CD14-positive monocyte (primary cell): ENCODE data around the gene GSE1. TPM values are rescaled to one million over a fixed set of nuclear protein-coding genes. Genes with fewer than 3 reads are reported as not detected.

Experiments
- DNase-seq, 3 donors: peaks; one replicate each; pipeline ENCODE4 v3.0.0-alpha.2; 2011 to 2022
- H2AFZ ChIP-seq: 2 replicates; pipeline ENCODE4 v1.6.0; 2012; ENCODE audit warnings: mild to moderate bottlenecking, low read depth, low read length, inconsistent platforms; ENCODE audit not compliant: insufficient read depth, poor library complexity, severe bottlenecking
- H3K27ac ChIP-seq, 2 donors: 1 replicate in 1 of 2; 2 replicates in 1 of 2; pipeline ENCODE4 v1.5.1; 2012 to 2013; ENCODE audit warnings: low read length in 2 of 2, control low read depth in 1 of 2, inconsistent platforms in 1 of 2, low read depth in 1 of 2, mild to moderate bottlenecking in 1 of 2
- H3K27me3 ChIP-seq, 2 donors: one replicate each; pipeline versions ENCODE4 v1.6.0 to v1.6.1; 2011 to 2013; ENCODE audit warnings: low read length in 2 of 2; ENCODE audit not compliant: control insufficient read depth in 2 of 2, insufficient read depth in 2 of 2
- H3K36me3 ChIP-seq, 2 donors: replicated peaks in 1 of 2; 1 replicate in 1 of 2; 2 replicates in 1 of 2; pipeline versions ENCODE4 v1.5.1 to v1.6.1; 2012 to 2013; ENCODE audit warnings: low read length in 2 of 2, control low read depth in 1 of 2, inconsistent platforms in 1 of 2, mild to moderate bottlenecking in 1 of 2; ENCODE audit not compliant: insufficient read depth in 2 of 2, control insufficient read depth in 1 of 2
- H3K4me1 ChIP-seq, 2 donors: 1 replicate in 1 of 2; 2 replicates in 1 of 2; pipeline versions ENCODE4 v1.5.1 to v1.6.1; 2012 to 2013; ENCODE audit warnings: low read length in 2 of 2, control low read depth in 1 of 2, inconsistent platforms in 1 of 2, mild to moderate bottlenecking in 1 of 2, moderate library complexity in 1 of 2; ENCODE audit not compliant: insufficient read depth in 2 of 2, control insufficient read depth in 1 of 2
- H3K4me2 ChIP-seq: replicated peaks from 2 replicates; pipeline ENCODE3; 2012; ENCODE audit warnings: low read length, moderate library complexity, mild to moderate bottlenecking; ENCODE audit not compliant: poor library complexity, severe bottlenecking; ENCODE audit errors: extremely low read depth
- H3K4me3 ChIP-seq, 3 experiments: fragments of 200-600 bp in 1 of 3; sonication (generic) in 1 of 3; replicated peaks in 1 of 3; 1 replicate in 2 of 3; 2 replicates in 1 of 3; pipeline ENCODE4 v1.5.1; 2011 to 2013; ENCODE audit warnings: low read length in 3 of 3, mild to moderate bottlenecking in 3 of 3, control low read depth in 2 of 3, low read depth in 2 of 3, inconsistent platforms in 1 of 3, moderate library complexity in 1 of 3
- H3K79me2 ChIP-seq: 2 replicates; pipeline ENCODE4 v1.6.0; 2012; ENCODE audit warnings: mild to moderate bottlenecking, control low read depth, inconsistent platforms, low read length, moderate library complexity; ENCODE audit not compliant: insufficient read depth
- H3K9ac ChIP-seq: 2 replicates; pipeline ENCODE4 v1.6.0; 2017; ENCODE audit warnings: low read length, mild to moderate bottlenecking; ENCODE audit not compliant: insufficient read depth, poor library complexity, severe bottlenecking
- H3K9me3 ChIP-seq, 2 donors: replicated peaks in 1 of 2; 1 replicate in 1 of 2; 2 replicates in 1 of 2; pipeline versions ENCODE4 v1.5.1 to v1.6.1; 2012 to 2013; ENCODE audit warnings: low read length in 2 of 2, control low read depth in 1 of 2; ENCODE audit not compliant: control insufficient read depth in 1 of 2, insufficient read depth in 1 of 2
- H4K20me1 ChIP-seq: 2 replicates; pipeline ENCODE4 v1.6.0; 2012; ENCODE audit warnings: mild to moderate bottlenecking, low read length, control low read depth, moderate library complexity; ENCODE audit not compliant: insufficient read depth
- H3K27ac Mint-ChIP-seq, 7 donors: one replicate each; pipeline ENCODE4 v1.8.0; 2020; ENCODE audit warnings: mild to moderate bottlenecking in 7 of 7, mixed read lengths in 7 of 7, moderate library complexity in 6 of 7, inconsistent platforms in 2 of 7
- H3K27me3 Mint-ChIP-seq, 3 donors: one replicate each; pipeline ENCODE4 v1.8.0; 2021 to 2022; ENCODE audit warnings: low read depth in 3 of 3, mild to moderate bottlenecking in 3 of 3, mixed read lengths in 3 of 3, moderate library complexity in 3 of 3, inconsistent platforms in 1 of 3
- H3K36me3 Mint-ChIP-seq, 2 donors: one replicate each; pipeline ENCODE4 v1.8.0; 2020; ENCODE audit warnings: mixed read lengths in 2 of 2, inconsistent platforms in 1 of 2, mild to moderate bottlenecking in 1 of 2
- H3K4me1 Mint-ChIP-seq: one replicate; pipeline ENCODE4 v1.8.0; 2020; ENCODE audit warnings: mild to moderate bottlenecking, mixed read lengths
- H3K4me3 Mint-ChIP-seq, 2 donors: one replicate each; pipeline ENCODE4 v1.8.0; 2020; ENCODE audit warnings: mild to moderate bottlenecking in 2 of 2, mixed read lengths in 2 of 2, moderate library complexity in 1 of 2
- H3K9me3 Mint-ChIP-seq, 7 donors: one replicate each; pipeline ENCODE4 v1.8.0; 2020 to 2022; ENCODE audit warnings: mixed read lengths in 7 of 7, mild to moderate bottlenecking in 6 of 7, moderate library complexity in 6 of 7, inconsistent platforms in 2 of 7
- WGBS: methylation state at CpG from one replicate; pipeline ENCODE4 v1.1.5; 2013; ENCODE audit warnings: missing lambda C conversion rate; ENCODE audit not compliant: insufficient coverage; 5-methylcytosine and 5-hydroxymethylcytosine counted together
- intact Hi-C, 2 donors: fragments of 100-400 bp; cut with micrococcal nuclease; formaldehyde crosslinking; loops; one replicate each; pipeline versions ENCODE4 v1.15.0 to v1.15.1; 2023
- polyA plus RNA-seq, 3 donors: library from polyadenylated mRNA; depleted of rRNA in 1 of 3; unstranded in 2 of 3; stranded (reverse) in 1 of 3; fragments of 300-500 nt in 2 of 3; fragments of >200 nt in 1 of 3; fragmentation: Illumina TruSeq in 2 of 3; gene quantifications; 1 replicate in 2 of 3; 2 replicates in 1 of 3; pipeline ENCODE4 v1.2.3, GENCODE V29; 2012 to 2021
- TF ChIP-seq, protein P1 (sequence below): fragments of 200-600 bp; IDR thresholded peaks from one replicate; pipeline ENCODE4 v1.8.0; 2022; ENCODE audit warnings: antibody characterized with exemption, mild to moderate bottlenecking

The GSE1 gene
- polyA plus RNA-seq, 3 donors, result 0.67 to 38.9 (median 0.86) TPM

DNA sequence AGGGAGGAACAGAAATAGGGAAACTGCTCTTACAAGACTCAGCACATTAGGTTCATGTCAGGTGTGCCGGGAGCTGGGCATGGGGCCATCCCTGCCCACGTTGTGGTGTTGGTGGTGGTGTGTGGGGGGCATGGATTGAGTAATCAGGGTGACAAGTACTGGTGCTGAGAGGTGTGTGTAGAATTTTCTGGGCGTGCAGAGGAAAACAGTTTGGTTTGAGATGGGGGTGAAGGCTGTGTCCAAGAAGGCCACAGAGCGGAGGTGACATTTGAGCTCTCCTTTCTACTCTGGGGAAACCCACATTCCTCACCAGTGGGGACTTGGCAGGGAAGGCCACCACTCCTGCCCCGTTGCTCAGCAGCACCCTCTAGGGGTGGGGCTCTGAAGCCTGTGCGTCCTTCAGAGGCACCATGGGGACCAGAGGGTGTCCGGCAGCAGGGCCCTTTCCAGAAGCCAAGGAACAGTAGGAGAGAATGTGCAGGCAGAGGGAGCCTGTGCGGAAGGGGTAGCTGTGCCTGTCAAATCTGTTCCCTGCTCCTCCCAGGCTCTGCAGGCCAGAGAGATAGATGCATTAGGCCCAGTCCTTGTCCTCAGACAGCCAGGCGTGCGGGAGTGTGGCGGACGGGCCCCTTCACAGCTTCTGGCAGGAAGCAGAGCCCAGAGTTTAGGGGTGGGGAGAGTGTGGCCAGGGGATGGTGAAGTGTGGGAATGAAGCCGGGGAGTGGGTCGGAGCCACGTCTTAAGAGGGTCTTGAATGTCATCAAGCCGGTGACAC is 48.7 kb upstream of the GSE1 start:
- Histone ChIP-seq H3K4me3 (no peak overlapping the region), H2AFZ (no peak overlapping the region), H3K27me3 (no peaks in the 10 kb centered on the region), H3K79me2 (peaks cover 99% of the 10 kb centered on the region), H3K36me3 (no peaks in the 10 kb centered on the region), H3K27ac (no peak overlapping the region), H4K20me1 (peaks cover 97% of the 10 kb centered on the region), H3K9me3 (no peaks in the 10 kb centered on the region), H3K4me2 (no peak overlapping the region), H3K4me1 (peaks cover 42 to 72% of the 10 kb centered on the region in 2 donors), H3K9ac (no peak overlapping the region)
- Mint-ChIP-seq H3K27me3 (peaks cover 1 to 3% (median 1%) of the 10 kb centered on the region in 3 donors), H3K36me3 (peaks cover 23 to 34% of the 10 kb centered on the region in 2 donors), H3K27ac (peak overlapping the region in 5 of 7 donors; percentile 2 to 80 (median 51)), H3K4me3 (peak overlapping the region in 1 of 2 donors; percentile 68), H3K9me3 (peaks cover 0 to 9% (median under 1%) of the 10 kb centered on the region in 7 donors), H3K4me1 (peaks cover 83% of the 10 kb centered on the region)
- peak in 2 of 3 donors; percentile 29 to 41 for DNase-seq
- intact Hi-C loops, result loop anchor here (5.0 kb wide), 2 partner anchors 37 to 142 kb away; no protein-coding TSS in a partner anchor
- 72% methylated on average over 14 of the region's 16 CpGs for whole genome bisulfite sequencing
- TF ChIP-seq, protein P1, sequence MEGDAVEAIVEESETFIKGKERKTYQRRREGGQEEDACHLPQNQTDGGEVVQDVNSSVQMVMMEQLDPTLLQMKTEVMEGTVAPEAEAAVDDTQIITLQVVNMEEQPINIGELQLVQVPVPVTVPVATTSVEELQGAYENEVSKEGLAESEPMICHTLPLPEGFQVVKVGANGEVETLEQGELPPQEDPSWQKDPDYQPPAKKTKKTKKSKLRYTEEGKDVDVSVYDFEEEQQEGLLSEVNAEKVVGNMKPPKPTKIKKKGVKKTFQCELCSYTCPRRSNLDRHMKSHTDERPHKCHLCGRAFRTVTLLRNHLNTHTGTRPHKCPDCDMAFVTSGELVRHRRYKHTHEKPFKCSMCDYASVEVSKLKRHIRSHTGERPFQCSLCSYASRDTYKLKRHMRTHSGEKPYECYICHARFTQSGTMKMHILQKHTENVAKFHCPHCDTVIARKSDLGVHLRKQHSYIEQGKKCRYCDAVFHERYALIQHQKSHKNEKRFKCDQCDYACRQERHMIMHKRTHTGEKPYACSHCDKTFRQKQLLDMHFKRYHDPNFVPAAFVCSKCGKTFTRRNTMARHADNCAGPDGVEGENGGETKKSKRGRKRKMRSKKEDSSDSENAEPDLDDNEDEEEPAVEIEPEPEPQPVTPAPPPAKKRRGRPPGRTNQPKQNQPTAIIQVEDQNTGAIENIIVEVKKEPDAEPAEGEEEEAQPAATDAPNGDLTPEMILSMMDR, result peak; percentile 30

DNA sequence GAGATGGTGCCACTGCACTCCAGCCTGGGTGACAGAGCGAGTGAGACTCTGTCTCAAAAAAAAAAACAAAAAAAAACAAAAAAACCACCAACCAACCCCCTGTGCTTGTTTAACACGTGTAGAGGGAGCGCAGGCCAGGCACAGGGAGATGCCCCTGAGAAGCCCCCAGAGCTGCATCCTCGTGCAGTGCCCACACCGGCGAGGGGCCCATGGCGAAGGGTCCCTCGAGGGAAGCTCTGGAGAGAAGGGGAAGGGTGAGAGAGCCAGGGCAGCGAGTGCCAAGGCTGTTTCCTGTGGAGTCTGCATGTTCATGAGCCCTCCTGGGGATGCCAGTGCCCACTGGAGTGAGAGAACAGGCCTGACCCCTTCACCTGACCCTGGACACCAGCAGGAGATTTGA is 47.8 kb upstream of the GSE1 start:
- H3K4me1 Mint-ChIP-seq, result peaks cover 85% of the 10 kb centered on the region
- no peak overlapping the region for H3K4me3 Mint-ChIP-seq
- H3K79me2 ChIP-seq, result peaks cover 99% of the 10 kb centered on the region

More for the DNA sequence above, 47.8 kb upstream of the GSE1 start:
- Histone ChIP-seq H4K20me1 (peaks cover 97% of the 10 kb centered on the region), H3K9me3 (no peaks in the 10 kb centered on the region), H3K36me3 (no peaks in the 10 kb centered on the region), H3K27ac (no peak overlapping the region), H3K9ac (no peak overlapping the region), H3K4me1 (peaks cover 47 to 76% of the 10 kb centered on the region in 2 donors), H2AFZ (no peak overlapping the region), H3K4me3 (no peak overlapping the region), H3K27me3 (no peaks in the 10 kb centered on the region), H3K4me2 (no peak overlapping the region)
- intact Hi-C loops, result loop anchor here in 1 of 2 donors (5.0 kb wide), 1 partner anchor 38 kb away; no protein-coding TSS in a partner anchor
- peaks cover 21 to 33% of the 10 kb centered on the region in 2 donors for H3K36me3 Mint-ChIP-seq
- no peak overlapping the region for H3K27ac Mint-ChIP-seq
- peaks cover 0 to 11% (median 1%) of the 10 kb centered on the region in 7 donors for H3K9me3 Mint-ChIP-seq
- no peak for DNase-seq
- H3K27me3 Mint-ChIP-seq, result peaks cover 1 to 2% (median 1%) of the 10 kb centered on the region in 3 donors
- TF ChIP-seq, protein P1, result no peak
- WGBS, result 56% methylated on average over 6 of the region's 9 CpGs
